Measurements from ENCODE around the gene MALL. TPM values are rescaled to one million over a fixed set of nuclear protein-coding genes. Genes with fewer than 3 reads are reported as not detected.
"Not testable (repeated sequence)": the region's sequence is repeated elsewhere in the genome, so short reads cannot be mapped to it uniquely, and the experiment has no call there.

MALL gene
- total RNA-seq, 1 experiment from 2014 or later: 32.4 TPM

- H3K9me2 ChIP-seq (ENCODE audit: insufficient read depth); BruUV-seq (replicated peaks); H3K27me3 ChIP-seq (ENCODE audit: insufficient read depth, low read depth): not testable (repeated sequence)
Observed at GRCh38 chr2:110035384-110035783, 80.2 kb downstream of the MALL start.

GRCh38 chr2:110034935-110035334 lies 80.7 kb downstream of the MALL start:
- H3K27ac ChIP-seq; DNase-seq; H3K36me3 ChIP-seq (ENCODE audit: low read depth); BruUV-seq (replicated peaks); POLR2A ChIA-PET (ENCODE audit: unreplicated experiment); H3F3A ChIP-seq (ENCODE audit: insufficient read depth, low read depth); H4K20me1 ChIP-seq (ENCODE audit: insufficient read depth); H3K4me2 ChIP-seq; H3K4me3 ChIP-seq; CTCF ChIA-PET; H2AFZ ChIP-seq; H3K27me3 ChIP-seq (ENCODE audit: insufficient read depth, low read depth); H3K79me2 ChIP-seq (ENCODE audit: low read depth); H3K9me3 ChIP-seq (ENCODE audit: insufficient read depth, low read depth); H3K9me2 ChIP-seq (ENCODE audit: insufficient read depth); H3K4me1 ChIP-seq (replicated peaks; ENCODE audit: insufficient read depth); intact Hi-C loops (cut with micrococcal nuclease; ENCODE audit: unreplicated experiment): not testable (repeated sequence)

More at GRCh38 chr2:110035384-110035783, 80.2 kb downstream of the MALL start:
- POLR2A ChIA-PET (ENCODE audit: unreplicated experiment); H3F3A ChIP-seq (ENCODE audit: insufficient read depth, low read depth); H3K4me1 ChIP-seq (replicated peaks; ENCODE audit: insufficient read depth); DNase-seq; intact Hi-C loops (cut with micrococcal nuclease; ENCODE audit: unreplicated experiment); H3K9me3 ChIP-seq (ENCODE audit: insufficient read depth, low read depth); H3K36me3 ChIP-seq (ENCODE audit: low read depth); H3K4me2 ChIP-seq; H3K27ac ChIP-seq; H2AFZ ChIP-seq; H3K4me3 ChIP-seq; CTCF ChIA-PET; H4K20me1 ChIP-seq (ENCODE audit: insufficient read depth); H3K79me2 ChIP-seq (ENCODE audit: low read depth): not testable (repeated sequence)

Small RNA genes lying within 50 kb of the gene (microRNA-seq; reads per million reads assigned to microRNA genes)
- gene MIR4267 (ENCODE audit: borderline number of aligned reads, borderline replicate concordance): not detected
- gene MIR4436B1 (ENCODE audit: borderline number of aligned reads, borderline replicate concordance): not detected

Other genes starting within 250 kb of the MALL start
- 1.4 and 2.3 TPM in 2 replicates for gene LIMS3, start 217.1 kb downstream of the MALL start, total RNA-seq (2021)
- gene NPHP1, start 89.2 kb upstream of the MALL start, total RNA-seq (2021): 12.2 and 13.7 TPM in 2 replicates
- gene MTLN, start 96.7 kb upstream of the MALL start, total RNA-seq (2021): 36.4 and 53.8 TPM in 2 replicates

Data from PC-9 (cell line).